KMS-11 (cell line): ENCODE measurements around the gene ATP1A1.

Source experiments
- H2AFZ ChIP-seq: fragments of 200-600 bp; sonication (generic); 2 replicates; pipeline ENCODE4 v1.6.1; 2016; ENCODE audit warnings: antibody characterized with exemption, mixed run types, low read depth
- H3K27ac ChIP-seq: fragments of 200-600 bp; sonication (generic); 2 replicates; pipeline ENCODE4 v1.6.1; 2016; ENCODE audit warnings: mild to moderate bottlenecking, mixed run types
- H3K27me3 ChIP-seq: fragments of 200-600 bp; sonication (generic); 2 replicates; pipeline ENCODE4 v1.6.1; 2017; ENCODE audit warnings: mild to moderate bottlenecking, low read depth, mixed run types, moderate library complexity; ENCODE audit not compliant: insufficient read depth
- H3K36me3 ChIP-seq: fragments of 200-600 bp; sonication (generic); 2 replicates; pipeline ENCODE4 v1.6.1; 2017; ENCODE audit warnings: mild to moderate bottlenecking, mixed run types; ENCODE audit not compliant: insufficient read depth
- H3K4me1 ChIP-seq: fragments of 200-600 bp; sonication (generic); 2 replicates; pipeline ENCODE4 v1.6.1; 2016; ENCODE audit warnings: mild to moderate bottlenecking, low read depth, mixed run types; ENCODE audit not compliant: poor library complexity, severe bottlenecking
- H3K4me2 ChIP-seq: fragments of 200-600 bp; sonication (generic); 2 replicates; pipeline ENCODE4 v1.7.0; 2016; ENCODE audit warnings: mild to moderate bottlenecking, mixed run types
- H3K4me3 ChIP-seq: fragments of 200-600 bp; sonication (generic); IDR thresholded peaks from 2 replicates; pipeline ENCODE4 v1.6.1; 2017; ENCODE audit warnings: low read depth, low read length, mixed read lengths; ENCODE audit not compliant: insufficient read depth
- H3K79me2 ChIP-seq: fragments of 200-600 bp; sonication (generic); 2 replicates; pipeline ENCODE4 v1.6.1; 2016; ENCODE audit warnings: low read depth, mixed run types; ENCODE audit not compliant: insufficient read depth
- H3K9ac ChIP-seq: fragments of 200-600 bp; sonication (generic); 2 replicates; pipeline ENCODE4 v1.6.1; 2016; ENCODE audit warnings: mild to moderate bottlenecking, mixed run types
- H4K20me1 ChIP-seq: fragments of 200-600 bp; sonication (generic); 2 replicates; pipeline ENCODE4 v1.6.1; 2016; ENCODE audit warnings: mild to moderate bottlenecking, mixed run types; ENCODE audit not compliant: insufficient read depth
- CTCF ChIP-seq: fragments of 200-600 bp; sonication (generic); conservative IDR thresholded peaks from 2 replicates; pipeline ENCODE4 v1.6.1; 2017; ENCODE audit warnings: low read depth, mild to moderate bottlenecking, antibody characterized with exemption, low read length, moderate library complexity, mixed read lengths

Gene ATP1A1

DNA sequence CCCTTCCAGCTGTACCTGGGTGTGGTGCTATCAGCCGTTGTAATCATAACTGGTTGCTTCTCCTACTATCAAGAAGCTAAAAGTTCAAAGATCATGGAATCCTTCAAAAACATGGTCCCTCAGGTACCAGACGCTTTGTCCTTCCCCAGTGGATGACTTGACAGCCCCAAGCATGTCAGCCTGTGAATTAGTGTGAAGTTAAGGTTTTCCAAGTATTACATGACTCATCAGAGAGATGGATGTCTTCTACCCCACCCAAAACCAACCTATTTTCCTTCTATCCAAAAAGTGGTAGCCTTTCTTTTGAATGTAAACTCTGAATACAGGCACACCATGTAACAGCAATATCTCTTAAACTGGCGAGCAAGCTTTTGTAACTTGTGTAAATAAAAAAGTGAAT, 15.1 kb downstream of the ATP1A1 start:
- H3K79me2 ChIP-seq, result peaks cover 69% of the 10 kb centered on the region
- no peaks in the 10 kb centered on the region; the same call in 1 of the 2 replicates for H4K20me1 ChIP-seq
- no peak overlapping the region for H3K4me3 ChIP-seq
- peaks cover 99% of the 10 kb centered on the region for H3K4me1 ChIP-seq
- no peak overlapping the region for H2AFZ ChIP-seq
- no peak for TF ChIP-seq CTCF
- peak overlapping the region; percentile 86 for H3K4me2 ChIP-seq
- peaks cover 41% of the 10 kb centered on the region for H3K36me3 ChIP-seq
- no peak overlapping the region for H3K9ac ChIP-seq
- no peaks in the 10 kb centered on the region for H3K27me3 ChIP-seq
- peak overlapping the region; percentile 60; the same call in 1 of the 2 replicates for H3K27ac ChIP-seq

- H3K9ac ChIP-seq, result no peak overlapping the region
- H3K36me3 ChIP-seq, result peaks cover 47% of the 10 kb centered on the region
- no peak for TF ChIP-seq CTCF
- peaks cover 67% of the 10 kb centered on the region for H3K79me2 ChIP-seq
- peak overlapping the region; percentile 60 for H3K27ac ChIP-seq
- H3K27me3 ChIP-seq, result no peaks in the 10 kb centered on the region
- peaks cover 95% of the 10 kb centered on the region for H3K4me1 ChIP-seq
- no peaks in the 10 kb centered on the region for H4K20me1 ChIP-seq
- H3K4me3 ChIP-seq, result no peak overlapping the region
- peak overlapping the region; percentile 86 for H3K4me2 ChIP-seq
- H2AFZ ChIP-seq, result no peak overlapping the region
Observed at GRCh38 chr1:116389013-116389412, 16.0 kb downstream of the ATP1A1 start.

DNA sequence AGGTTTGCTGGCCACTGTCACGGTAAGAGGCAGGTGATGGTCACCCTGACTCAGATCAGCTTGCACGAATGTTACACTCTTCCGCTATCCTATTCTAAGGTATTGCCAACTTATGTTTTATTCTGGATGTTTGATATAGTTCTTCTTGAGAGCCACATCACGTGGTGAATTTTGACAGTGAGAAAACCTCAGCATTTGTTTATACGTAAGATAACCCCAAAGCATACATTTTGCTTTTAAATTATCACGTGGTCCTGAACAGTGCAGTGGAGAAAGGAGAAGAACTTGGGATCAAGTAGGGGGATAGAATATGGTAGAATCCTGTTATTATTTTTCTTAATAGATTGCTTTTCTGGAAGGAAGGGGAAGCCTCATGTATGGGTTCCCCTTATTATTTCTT, 16.6 kb downstream of the ATP1A1 start:
- H3K4me1 ChIP-seq, result peaks cover 93% of the 10 kb centered on the region
- H3K4me3 ChIP-seq, result no peak overlapping the region
- peaks cover 50% of the 10 kb centered on the region for H3K36me3 ChIP-seq
- H3K79me2 ChIP-seq, result peaks cover 64% of the 10 kb centered on the region
- H2AFZ ChIP-seq, result no peak overlapping the region
- peak overlapping the region; percentile 60 for H3K27ac ChIP-seq
- H3K27me3 ChIP-seq, result no peaks in the 10 kb centered on the region
- H3K4me2 ChIP-seq, result peak overlapping the region; percentile 86
- H4K20me1 ChIP-seq, result no peaks in the 10 kb centered on the region
- peak overlapping the region; percentile 8; the same call in 1 of the 2 replicates for H3K9ac ChIP-seq
- no peak for TF ChIP-seq CTCF

DNA sequence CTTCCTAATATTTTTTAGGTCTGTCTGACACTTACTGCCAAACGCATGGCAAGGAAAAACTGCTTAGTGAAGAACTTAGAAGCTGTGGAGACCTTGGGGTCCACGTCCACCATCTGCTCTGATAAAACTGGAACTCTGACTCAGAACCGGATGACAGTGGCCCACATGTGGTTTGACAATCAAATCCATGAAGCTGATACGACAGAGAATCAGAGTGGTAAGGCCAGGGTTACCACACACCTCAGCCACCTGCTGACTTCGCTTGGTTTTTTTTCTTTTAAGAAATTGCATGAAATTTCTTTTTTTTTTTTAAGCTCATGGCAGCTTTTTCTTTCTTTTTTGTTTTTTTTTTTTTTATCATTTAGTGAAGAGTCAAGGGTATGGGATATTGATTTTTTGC, 17.2 kb downstream of the ATP1A1 start:
- Histone ChIP-seq H4K20me1 (no peaks in the 10 kb centered on the region), H3K4me3 (no peak overlapping the region), H3K4me2 (peak overlapping the region; percentile 86), H3K27ac (peak overlapping the region; percentile 60), H2AFZ (no peak overlapping the region), H3K79me2 (peaks cover 59% of the 10 kb centered on the region), H3K4me1 (peaks cover 88% of the 10 kb centered on the region), H3K9ac (no peak overlapping the region; the same call in 1 of the 2 replicates), H3K27me3 (no peaks in the 10 kb centered on the region), H3K36me3 (peaks cover 45% of the 10 kb centered on the region)
- no peak for TF ChIP-seq CTCF
